HG03575 (cell line): ENCODE measurements around the gene OSBPL10.
"Not testable (repeated sequence)": the region's sequence is repeated elsewhere in the genome, so short reads cannot be mapped to it uniquely, and the experiment has no call there.

ENCODE experiments used
- ATAC-seq: cut with Tn5 transposase; IDR thresholded peaks from one replicate; pipeline ENCODE4 v1.9.1; 2021; ENCODE audit not compliant: unreplicated experiment, insufficient number of reproducible peaks, low FRiP score; ENCODE audit errors: extremely low read depth

The OSBPL10 gene, protein sequence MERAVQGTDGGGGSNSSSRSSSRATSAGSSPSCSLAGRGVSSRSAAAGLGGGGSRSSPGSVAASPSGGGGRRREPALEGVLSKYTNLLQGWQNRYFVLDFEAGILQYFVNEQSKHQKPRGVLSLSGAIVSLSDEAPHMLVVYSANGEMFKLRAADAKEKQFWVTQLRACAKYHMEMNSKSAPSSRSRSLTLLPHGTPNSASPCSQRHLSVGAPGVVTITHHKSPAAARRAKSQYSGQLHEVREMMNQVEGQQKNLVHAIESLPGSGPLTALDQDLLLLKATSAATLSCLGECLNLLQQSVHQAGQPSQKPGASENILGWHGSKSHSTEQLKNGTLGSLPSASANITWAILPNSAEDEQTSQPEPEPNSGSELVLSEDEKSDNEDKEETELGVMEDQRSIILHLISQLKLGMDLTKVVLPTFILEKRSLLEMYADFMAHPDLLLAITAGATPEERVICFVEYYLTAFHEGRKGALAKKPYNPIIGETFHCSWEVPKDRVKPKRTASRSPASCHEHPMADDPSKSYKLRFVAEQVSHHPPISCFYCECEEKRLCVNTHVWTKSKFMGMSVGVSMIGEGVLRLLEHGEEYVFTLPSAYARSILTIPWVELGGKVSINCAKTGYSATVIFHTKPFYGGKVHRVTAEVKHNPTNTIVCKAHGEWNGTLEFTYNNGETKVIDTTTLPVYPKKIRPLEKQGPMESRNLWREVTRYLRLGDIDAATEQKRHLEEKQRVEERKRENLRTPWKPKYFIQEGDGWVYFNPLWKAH

DNA sequence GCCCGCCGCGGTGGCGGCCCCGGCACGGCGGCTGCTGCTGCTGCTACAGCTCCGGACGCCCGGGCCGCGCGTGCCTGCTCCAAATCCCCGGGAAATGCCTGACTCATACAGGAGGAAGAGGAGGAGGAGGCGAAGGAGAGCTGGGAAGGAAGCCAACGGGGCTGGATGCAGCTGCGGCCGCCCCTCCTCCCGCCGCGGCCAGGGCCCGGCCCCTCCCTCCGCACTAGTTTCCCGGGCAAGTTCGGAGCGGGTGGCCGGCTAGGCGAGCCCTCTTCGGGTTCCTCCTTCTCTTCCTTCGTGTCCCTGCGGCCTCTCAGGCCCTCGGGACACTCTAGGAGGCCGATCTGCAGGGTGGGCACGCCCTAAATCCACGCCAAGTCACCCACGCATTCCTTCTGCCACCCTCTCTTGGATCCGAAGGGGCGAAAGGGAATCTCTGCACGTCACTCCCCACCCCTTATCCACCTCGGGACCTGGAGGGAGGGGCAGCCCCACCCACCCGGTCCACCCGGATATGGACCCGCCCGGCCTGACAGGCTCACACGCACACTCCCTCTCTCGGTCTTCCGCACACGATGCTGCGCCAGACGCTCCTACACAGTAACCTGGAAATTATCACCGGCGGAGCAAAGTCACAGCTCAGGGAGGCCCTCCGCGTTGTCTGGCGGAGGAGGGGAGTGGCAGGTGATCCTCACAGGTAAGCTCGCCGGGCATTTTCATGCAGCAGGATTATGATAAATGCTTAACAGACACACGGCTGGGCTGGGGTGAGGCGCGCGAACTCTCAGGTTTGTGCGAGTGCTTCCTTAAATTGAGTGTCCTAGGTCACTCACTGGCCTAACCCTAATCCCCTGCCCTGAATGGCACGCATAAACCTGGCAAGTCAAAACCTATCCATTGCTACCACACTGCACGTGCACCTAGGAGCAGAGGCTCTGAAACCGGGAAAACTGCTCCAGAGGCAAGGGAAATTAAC is at the start of gene OSBPL10, which contains the start of gene ZNF860:
TSS of gene OSBPL10 (minus strand) at position 57 of the 976 bp plus-strand sequence. CDS start 83 bp downstream, outside the sequence.
TSS of gene ZNF860 (plus strand) at position 545 of the 976 bp plus-strand sequence. CDS start 7,330 bp downstream, outside the sequence.
- no peak for ATAC-seq

DNA sequence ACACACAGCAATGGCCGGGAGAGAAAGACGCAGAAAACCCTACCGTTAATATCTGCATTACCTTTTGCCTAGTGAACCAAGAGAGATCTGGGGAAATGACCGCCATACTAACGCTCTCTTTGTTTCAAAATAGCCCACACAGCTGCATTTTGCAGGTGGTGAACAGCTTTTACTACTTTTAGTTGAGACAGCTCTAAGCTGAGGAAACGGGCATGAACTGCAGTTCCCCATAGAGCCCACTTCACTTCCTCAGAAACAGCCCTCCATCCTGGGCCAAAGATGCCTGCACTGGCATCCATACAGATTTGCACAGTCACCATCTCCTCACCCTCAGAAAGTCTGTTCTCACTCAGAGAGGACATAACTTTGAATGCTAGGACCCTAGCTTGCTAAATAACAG is 45.5 kb upstream of the OSBPL10 start:
- ATAC-seq: no peak

DNA sequence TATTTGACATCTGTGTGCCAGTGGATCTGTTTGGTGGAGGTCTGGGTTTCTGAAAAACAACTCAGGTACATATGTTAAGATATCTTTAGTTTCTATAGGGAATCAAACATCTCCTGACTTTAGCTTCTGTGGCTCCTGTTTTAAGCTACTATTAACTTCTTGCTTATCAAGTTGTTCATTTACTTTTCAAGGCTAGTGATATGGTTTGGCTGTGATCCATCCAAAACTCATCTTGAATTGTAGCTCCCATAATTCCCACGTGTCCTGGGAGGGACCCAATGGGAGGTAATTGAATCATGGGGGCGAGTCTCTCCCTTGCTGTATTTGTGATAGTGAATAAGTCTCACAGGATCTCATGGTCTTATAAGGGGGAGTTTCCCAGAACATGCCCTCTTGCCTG is 41.9 kb upstream of the OSBPL10 start:
- no peak for ATAC-seq

DNA sequence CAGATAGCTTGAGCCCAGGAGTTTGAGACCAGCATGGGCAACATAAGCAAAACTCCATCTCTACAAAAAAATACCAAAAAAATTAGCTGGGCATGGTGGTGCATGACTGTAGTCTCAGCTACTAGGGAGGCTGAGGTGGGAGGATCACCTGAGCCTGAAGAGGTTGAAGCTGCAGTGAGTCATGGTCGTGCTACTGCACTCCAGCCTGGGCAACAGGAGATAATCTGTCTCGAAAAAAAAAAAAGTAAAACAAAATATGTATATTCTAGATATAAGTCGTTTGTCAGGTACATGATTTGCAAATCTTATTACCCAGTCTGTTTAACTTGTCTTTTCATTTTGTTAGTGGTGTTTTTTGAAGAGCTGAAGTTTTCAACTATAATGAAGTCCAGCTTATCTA is 40.7 kb upstream of the OSBPL10 start:
- no peak for ATAC-seq

DNA sequence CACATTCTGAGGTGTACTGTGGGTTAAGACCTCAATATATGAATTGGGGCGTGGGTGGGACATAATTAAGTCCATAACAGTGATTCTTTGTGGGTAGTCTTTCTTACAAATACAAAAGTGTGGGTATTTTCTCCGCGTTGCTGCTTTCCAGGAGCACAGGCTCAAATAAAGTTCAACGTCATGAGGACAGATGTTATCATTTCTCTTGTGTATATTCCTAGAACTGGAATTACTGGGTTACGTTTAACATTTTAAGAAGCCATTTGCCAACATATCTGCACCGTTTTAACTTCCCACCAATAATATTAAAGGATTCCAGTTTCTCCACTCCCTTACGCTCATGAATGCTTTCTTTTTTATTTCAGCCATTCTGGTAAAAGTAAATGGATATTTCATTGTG is 40.1 kb upstream of the OSBPL10 start:
- no peak for ATAC-seq

DNA sequence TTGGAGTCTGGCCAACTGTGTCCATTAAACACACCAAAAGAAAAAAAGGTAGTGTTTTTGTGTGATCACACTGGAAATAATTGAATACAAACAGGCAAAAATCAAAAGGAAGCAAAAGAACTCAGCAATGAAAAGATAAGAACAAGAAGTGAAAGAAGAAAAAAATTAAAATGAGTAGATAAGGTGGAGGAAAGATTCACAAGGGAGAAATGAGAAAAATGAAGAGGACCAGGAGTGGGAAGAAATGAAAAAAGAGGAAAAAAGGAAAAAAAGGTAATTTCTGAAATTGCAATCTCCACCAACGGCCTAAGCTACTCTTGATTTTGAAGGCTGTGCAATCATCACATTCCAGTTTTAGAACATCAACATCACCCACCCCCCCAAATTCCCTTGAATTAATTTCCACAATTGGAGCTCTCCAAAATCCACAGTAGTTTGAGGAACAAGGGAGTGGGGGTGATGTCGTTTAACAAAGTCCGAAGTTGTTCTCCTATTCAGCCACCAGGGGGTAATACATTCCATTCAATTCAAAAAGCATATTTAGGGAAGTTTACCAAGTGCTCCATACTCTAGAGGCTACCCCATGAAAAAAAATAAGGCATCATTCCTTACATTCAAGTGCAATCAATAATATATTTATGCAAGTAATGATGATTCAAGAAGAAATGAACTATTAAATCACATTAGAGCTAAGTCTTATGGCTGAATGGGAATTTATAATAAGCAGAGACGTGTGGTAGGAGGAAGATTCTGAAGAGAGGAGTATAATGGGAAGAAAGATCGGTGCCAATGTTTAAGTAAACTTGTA is 37.9 kb upstream of the OSBPL10 start:
- no peak for ATAC-seq

DNA sequence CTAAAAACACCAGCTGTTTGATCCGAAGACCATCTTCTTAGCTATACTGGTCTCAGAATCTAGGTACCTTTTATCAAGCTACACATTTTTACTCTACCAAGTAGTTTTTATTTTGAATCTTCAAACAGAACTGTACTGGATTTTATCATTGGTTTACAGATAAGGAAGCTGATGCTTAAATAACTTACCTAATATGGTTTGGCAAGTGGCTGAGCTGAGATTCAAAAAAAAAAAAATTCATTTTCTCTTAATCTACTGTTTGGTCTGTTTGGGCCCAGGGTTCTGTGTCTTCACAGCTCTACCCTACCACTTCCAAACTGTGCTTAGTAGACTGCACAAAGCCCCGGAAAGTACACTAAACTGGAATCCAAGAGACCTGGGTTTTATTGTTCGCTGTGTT is 36.2 kb upstream of the OSBPL10 start:
- ATAC-seq: no peak

DNA sequence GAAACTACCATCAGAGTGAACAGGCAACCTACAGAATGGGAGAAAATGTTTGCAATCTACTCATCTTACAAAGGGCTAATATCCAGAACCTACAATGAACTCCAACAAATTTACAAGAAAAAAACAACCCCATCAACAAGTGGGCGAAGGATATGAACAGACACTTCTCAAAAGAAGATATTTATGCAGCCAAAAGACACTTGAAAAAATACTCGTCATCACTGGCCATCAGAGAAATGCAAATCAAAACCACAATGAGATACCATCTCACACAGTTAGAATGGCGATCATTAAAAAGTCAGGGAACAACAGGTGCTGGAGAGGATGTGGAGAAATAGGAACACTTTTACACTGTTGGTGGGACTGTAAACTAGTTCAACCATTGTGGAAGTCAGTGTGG is 34.6 kb upstream of the OSBPL10 start:
- not testable (repeated sequence) for ATAC-seq

DNA sequence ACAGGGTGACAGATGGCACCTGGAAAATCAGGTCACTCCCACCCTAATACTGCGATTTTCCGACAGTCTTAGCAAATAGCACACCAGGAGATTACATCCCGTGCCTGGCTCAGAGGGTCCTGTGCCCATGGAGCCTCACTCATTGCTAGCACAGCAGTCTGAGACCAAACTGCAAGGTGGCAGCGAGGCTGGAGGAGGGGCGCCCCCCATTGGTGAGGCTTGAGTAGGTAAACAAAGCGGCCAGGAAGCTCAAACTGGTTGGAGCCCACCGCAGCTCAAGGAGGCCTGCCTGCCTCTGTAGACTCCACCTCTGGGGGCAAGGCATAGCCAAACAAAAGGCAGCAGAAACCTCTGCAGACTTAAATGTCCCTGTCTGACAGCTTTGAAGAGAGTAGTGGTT is 29.6 kb upstream of the OSBPL10 start:
- ATAC-seq: not testable (repeated sequence)

DNA sequence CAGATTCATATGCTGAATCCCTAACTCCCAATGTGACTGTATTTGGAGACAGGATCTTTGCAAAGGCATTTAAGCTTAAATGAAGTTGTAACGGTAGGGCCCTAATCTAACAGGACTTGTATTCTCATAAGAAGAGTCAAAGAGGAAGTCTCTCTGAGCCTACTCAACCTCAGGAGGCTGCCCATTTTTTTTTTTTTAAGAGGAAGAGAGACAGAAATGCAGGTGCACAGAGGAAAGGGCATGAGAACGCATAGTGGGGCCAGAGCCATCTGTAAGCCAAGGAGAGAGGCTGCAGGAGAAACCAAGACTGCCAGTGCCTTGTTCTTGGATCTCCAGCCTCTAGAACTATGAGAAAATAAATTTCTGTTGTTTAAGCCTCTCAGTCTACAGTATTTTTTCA is 28.9 kb upstream of the OSBPL10 start:
- no peak for ATAC-seq

DNA sequence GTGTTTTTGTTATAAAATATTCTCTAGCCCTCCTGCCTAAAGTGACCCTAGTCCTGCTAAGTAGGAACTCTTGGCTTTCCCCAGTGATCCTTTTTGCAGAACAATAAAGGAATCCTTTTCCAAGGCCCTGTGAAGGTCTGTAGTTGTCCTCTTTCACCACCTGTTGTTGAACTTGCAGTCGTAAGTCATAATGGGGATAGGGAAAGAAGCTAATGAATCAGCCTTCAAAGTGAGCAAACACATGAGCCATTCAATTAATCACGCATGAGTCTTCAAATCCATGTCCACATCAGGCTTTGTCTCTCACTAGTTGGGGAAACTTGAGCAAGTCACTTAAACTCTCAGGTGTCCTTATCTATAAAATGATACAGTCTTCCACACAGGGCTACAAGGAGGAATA is 28.0 kb upstream of the OSBPL10 start:
- no peak for ATAC-seq

DNA sequence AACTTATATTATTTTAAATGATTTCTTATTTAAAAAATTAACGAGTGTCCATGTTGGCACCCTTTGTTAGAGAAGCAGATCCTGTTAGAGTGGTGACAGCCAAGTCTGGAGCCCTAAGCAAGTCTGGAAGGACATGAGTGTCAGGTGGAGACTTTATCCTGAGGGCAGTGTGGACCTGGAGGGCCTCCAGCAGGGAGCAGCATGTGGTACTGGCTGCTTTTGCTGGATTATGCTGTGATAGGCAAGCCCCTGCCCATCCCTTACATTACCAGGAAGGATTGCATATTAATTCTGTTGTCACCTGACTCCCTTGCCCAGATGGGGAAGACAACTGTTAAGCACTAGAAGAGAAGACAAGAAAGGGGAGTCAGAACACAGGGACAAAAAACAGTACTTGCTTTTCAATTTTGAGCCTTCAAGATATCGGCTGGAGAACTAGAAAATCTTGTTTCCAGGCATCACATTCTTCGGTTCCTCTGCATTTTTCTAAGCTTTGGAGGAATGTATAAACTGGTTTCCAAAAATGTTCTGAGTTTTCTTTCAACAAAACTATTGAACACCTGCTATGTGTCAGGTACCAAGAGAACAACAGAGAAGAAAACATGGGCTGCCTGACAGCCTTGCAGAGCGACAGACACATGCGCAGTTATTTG is 23.2 kb upstream of the OSBPL10 start:
- ATAC-seq: no peak

DNA sequence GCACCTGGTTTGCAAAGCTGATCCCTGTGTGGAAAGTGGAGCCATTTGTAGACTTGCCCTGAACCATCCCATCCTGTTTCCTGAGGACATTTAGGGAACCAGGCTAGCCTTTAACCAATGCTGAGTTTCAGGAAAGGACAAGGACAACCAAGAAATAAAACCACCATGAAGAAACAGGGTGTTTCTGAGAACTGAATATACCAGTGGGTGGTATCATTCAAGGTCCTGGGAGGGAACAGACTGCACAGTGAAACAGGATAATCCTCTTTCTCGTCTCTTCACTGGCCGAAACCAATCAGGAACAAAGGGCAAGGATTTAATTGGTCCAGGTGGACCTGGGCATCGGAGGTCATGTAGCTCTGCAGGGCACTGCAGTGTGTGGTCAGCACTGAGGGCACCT is 22.3 kb upstream of the OSBPL10 start:
- ATAC-seq: no peak

DNA sequence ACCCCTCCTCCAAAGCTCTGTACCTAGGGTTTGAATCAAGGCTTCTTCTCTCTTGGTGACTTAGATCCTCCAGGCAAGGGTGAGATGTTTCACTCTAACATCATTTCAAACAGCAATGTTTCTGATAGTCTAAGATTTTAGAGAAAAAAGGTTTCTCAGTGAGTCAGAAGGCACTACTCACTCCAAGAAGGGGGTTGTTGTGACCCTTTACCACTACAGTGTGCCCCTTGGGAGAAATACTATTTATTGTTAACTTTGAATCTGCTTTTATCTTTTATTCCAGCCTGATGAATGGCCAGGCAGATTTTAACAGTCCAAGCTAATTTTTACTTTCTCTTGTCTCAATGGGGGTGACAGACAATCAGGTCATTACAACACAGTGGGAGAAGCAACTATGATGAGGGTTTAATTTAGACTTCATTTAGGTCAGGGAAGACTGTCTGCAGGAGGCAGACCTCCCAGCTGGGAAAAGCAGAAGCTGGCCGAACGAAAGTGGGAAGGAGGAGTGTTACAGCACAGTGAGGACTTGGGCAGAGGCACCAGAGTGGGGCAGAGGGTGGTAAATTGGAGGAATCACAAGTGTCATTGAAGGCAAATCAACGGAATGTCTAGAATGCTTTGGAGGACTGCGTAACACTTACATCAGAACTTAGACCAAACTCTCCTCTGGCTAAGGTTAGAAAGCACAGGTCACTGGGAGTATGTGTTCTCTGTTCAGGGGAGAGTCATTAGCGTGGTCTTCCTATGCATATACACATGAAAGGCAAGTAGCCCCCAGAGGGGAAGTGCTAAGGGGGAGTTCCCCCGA is 21.7 kb upstream of the OSBPL10 start:
- ATAC-seq: no peak

DNA sequence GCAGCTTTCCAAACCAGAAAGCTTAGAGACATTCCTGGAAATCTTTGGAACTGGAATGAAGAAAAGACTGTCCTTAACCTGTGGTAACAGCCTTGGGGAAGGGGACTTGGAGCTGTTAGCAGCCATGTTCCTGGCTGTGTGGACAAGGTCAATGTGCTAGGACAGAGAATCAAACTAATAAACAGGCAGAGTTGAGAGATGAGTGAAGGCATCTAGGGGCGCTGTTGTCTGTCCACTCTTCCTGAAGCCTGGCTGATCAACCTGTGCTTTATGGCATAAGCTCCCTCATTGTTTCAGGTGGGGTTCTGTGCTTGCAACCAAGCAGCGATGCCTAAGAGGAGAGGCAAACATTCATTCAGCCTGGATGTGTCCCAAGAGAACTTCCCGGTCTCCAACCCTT is 19.8 kb upstream of the OSBPL10 start:
- no peak for ATAC-seq

DNA sequence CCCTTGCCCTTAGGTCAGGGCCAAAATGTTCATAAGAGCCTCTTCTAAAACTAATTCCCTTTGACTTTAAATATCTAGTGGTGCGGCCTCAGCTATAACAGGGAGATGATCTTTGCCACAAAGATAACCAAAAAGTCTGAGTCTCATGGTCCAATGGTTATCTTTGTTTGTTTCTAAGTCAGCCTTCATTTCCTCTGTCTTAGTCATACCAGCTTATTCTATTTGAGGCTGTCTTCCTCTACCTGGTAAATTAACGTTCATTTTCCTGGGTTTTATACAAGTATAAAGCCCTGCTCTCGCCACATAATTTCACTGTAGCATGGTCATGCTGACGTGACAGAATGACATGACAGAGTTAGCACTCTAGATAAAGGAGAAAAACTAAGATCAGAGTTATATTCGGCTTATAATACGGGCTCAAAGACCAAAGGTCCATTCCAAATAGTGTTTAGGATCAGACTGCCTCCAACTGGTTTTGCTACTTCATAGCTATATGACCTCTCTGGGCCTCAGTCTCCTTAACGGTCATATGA is 18.9 kb upstream of the OSBPL10 start:
- peak; percentile 61 for ATAC-seq

DNA sequence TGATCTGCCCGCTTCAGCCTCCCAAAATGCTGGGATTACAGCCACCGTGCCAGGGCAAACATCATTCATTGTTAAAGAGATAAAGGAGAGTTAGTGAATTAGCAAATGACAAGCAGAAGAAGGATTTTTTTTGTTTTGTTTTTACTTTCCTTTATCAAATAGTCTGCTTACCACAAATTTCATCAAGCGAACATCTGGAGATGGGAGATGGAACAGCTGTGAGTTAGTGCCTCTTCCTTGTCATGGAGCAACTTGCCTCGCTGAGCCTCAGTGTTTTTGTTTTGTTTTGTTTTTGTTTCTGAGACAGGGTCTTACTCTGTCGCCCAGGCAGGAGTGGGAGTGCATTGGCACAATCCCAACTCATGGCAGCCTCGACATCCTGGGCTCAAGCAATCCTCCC is 16.4 kb upstream of the OSBPL10 start:
- ATAC-seq: no peak
